Stimulated activated CD4-positive, alpha-beta T cell treated with anti-CD3 and anti-CD28 coated beads, Interleukin-15, amount 100 ng/mL, for 48 hours (primary cell): ENCODE results near the gene CD151.

ENCODE experiments used
- DNase-seq, 2 donors: peaks; one replicate each; pipeline ENCODE4 v3.0.0-alpha.2; 2020; ENCODE audit warnings: low read depth in 2 of 2

Gene CD151

DNA sequence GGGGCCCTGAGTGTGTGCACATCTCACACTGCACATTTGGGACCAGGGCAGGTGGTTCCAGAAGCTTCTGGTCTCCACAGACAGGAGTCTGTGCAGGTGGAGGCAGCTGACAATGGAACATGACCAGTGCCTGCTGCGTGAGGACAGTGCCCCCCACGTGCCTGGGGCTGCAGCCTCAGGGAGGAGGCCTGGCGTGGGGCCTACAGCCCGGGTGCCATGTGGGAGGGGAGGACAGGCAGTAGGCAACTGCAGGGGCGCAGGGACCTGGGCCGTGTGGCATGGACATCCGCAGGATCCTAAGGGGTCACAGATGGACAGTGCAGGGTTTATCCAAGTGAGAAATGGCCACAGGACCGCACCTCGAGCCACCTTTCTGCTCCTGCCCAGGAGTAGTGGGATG lies 38.7 kb downstream of the CD151 start:
- no peak for DNase-seq

DNA sequence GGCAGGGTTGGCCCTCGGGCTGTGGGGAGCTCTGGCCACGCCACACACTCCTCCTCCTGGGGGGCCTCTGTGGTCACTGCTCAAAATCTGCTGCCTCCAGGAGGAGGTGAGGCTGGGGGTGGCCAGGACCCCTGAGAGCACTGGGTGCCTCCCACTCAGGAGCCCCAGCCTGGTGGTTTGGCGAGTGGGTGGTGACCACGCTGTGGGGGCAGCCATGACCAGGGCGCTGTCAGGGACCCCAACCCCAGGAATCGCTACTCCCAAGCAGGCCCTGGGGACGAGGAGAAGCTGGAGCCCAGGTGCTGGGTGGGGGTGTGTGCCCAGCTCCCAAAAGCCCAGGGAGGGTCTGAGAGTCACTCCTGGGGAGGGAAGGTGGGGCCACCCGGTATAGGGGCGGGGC lies 40.0 kb downstream of the CD151 start:
- DNase-seq, result no peak

DNA sequence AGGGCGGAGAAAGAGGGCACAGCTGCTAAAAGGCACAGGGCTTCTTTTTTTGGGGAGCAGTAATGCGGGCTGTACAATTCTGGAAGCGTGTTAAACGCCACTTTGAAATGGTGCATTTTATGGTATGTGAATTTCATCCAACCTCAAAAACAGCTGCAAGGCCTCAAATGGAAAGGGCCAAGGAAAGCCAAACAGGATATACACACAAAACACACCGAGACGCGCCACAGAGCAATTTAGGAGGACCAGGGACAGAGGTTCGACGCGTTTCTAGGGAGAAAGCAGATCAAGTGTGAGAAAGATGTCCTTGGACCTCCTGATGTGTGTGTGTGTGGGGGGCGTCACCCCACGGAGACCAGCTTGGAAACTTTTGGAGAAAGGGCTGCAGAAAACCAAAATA lies 41.0 kb downstream of the CD151 start:
- DNase-seq, result no peak

DNA sequence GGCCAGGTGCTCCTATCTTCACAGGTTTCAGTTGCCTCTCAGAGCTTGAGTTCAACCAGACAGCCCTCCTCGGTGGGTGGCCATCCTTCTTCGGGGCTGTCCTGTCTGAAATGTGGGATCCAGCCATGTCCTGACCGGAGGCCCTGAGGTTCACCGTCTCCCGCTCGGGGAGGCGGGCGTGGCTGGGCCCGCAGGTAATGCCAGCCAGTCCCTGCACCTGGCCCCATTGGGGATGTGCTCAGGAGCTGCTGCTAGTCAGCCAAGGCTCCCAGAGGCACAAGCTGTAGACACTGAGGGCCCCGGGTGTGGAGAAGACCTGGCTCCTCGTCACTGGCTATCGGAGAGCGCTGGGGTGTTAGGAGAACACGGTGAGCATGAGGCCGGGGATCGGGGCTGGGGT lies 42.5 kb downstream of the CD151 start:
- DNase-seq, result no peak

DNA sequence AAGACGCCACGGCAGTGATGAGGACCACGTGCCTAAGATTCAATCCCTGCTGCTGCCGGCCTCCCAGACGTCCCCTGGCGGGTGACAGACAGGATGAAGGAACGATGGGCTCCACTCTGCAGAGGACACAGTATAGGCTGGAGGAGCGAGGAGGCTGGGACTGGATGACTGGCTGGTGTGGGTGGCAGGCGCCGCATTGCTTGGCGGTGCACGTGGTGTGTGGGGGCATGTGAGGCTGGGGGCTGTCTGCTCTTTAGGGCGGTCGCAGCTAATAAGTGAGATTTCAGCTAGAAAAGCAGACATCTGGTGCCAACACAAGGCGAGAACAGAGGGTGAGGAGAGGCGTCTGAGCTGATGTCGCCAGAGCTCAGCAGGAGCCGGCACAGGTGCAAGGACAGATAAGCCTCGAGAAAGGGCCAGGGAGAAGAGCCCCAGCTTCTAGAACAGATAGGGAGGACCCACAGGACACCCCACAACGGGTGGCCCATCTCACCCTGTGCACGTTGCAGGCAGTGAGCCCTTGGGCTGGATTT lies 43.1 kb downstream of the CD151 start:
- DNase-seq, result no peak

DNA sequence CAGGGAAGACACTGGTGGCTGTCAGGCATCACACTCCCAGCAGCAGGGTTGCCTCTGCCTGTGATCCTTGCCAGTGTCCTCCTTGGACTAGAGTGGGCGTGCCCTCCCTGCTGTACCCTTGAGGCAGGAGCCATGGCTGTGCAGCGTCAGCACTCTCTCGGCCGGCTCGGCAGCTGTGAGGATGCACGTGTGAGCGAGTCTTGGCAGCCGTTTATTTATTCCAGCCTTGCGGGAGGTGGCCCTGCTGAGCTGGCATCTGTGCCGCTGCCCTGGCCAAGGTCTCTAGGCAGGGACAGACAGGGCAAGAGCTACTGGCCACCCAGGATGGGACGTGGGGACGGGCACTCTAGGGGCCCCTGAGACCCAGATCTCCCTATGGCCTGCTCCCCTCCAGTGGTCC lies 43.8 kb downstream of the CD151 start:
- DNase-seq, result no peak

DNA sequence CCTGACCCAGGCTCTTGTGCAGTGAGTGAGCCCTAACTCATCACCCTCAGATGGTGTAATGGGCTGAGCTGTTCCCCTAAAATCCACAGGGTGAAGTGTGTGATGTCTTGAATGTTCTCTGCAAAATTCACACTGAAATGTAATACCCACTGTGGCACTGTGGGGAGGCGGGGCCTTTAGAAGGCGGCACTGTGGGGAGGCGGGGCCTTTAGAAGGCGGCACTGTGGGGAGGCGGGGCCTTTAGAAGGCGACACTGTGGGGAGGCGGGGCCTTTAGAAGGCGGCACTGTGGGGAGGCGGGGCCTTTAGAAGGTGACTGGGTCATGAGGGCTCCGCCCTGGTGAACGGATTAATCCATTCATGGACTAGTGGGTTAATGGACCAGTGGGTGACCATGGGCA lies 44.8 kb downstream of the CD151 start:
- peak; percentile 16 to 19 for DNase-seq

DNA sequence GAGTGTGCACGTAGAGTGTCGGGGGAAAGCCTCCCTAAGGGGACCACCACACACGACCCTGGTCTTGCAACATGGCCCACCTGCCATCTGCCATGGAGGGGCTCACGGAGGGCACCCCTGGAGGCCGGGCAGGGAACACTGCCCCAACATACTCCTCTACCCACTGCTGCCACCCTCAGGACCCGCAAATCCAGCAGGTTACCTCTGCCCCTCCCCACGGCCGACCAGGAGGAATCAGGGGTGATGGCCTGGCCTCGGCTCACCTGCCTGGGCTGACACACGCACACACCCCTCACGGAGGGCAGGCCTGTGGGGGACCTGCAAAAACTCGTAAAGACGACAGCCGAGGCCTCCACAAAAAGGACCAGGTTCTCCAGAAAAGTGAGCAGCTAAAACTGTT lies 47.7 kb downstream of the CD151 start:
- DNase-seq, result no peak

DNA sequence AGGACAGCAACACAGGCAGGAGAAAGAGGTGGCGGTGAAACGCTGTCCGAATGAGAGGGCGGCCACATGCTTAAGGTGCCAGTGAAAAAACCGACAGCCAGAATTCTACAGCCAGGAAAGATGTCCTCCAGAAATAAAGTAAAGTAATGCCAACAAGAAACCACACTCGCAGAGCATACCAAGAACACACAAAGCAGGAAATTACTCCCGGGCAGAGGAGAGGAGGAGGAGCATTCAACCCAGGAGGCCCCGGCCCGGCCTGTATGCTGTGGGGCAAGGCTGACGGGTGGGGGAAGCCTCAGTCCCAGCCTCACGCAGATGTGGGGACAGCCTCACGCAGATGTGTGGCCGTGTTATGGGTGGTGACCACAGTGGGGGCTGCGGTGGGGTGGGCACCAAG lies 49.8 kb downstream of the CD151 start:
- DNase-seq, result no peak

DNA sequence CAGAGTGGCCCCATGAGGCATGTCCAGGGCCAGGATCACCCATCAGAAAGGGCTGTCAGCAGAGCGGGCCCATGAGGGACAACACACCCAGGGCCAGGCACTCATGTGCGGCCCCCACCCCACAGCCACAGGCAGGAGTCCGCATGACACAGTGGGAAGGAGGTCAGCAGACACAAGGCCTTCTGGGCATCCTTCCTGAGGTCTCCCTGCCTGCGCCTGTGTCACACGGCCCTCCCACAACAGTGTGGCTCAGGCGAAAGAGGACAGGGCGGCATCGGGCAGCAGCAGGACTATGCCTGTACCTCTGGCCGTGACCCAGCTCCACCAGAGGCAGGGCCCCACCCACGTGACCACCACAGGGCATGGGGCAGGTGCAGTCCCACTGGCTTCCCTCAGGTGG lies 50.8 kb downstream of the CD151 start:
- no peak for DNase-seq

DNA sequence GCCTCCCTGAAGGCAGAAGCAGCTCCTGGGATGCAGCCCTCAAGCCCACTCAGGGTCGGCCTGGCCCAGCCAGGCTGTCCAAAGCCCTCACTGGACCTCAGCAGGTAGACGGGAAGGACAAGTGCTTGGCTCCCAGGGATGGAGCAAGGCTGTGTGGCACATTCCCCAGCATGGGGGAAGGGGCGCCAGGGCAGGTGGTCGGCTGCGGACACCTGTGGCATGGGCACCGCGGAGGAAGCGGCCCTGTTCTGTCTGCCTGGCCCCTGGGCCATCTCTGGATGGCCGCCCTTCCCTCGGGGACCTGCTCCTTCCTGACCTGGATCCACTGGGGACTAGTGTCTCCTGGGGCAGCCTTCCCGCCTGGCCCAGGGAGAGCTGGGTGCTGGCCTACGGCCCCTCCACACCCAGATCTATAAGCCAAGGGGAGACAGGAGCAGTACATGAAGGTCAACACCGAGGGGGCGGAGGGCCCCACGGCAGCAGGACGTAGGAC lies 51.9 kb downstream of the CD151 start:
- DNase-seq, result no peak

DNA sequence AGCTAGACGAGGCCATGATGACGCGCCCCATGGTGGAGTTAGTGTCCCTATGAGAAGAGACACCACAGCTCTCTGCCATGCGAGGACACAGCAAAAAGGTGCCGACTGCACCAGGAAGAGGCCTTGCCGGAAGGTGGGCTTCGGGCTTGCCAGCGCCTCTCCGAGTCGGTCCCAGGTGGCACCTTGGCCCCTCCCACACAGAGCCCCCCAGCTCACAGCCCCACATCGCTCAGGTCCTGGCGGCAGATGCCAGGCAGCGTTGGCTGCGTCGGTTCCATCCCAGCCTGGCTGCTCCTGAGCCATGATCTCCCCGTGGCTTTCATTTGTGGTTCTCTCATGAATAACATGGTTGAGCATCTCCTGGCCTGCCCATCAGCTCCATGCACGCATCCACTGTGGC lies 53.8 kb downstream of the CD151 start:
- no peak for DNase-seq

DNA sequence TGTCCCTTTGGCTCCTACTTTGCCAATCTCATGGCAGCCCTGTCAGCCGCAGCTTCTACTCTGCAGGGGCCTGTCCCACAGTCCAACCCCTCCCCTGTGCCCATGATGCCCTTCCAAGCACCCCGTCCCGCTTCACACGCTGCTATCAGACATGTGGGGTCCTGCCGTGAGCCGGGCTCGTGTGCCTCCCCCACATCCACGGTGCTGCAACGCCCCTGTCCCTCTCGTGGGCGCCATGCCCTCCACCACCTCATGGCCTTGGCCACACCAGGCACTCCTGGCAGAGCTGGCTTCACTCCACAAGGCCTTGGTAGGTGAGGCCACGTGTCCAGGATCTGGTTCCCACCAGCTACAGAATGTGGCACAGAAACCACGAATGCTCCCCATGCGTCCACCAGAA lies 54.8 kb downstream of the CD151 start:
- no peak for DNase-seq
